Liver (tissue), 3 donors: ENCODE results near the gene ITGA11.

Experiments
- FOXA1 ChIP-seq: IDR thresholded peaks from 2 replicates; pipeline ENCODE4 v1.6.1; 2016; ENCODE audit warnings: antibody characterized with exemption
- RAD21 ChIP-seq, 2 donors: IDR thresholded peaks; 2 replicates each; pipeline ENCODE4 v1.6.1; 2016; ENCODE audit warnings: antibody characterized with exemption in 2 of 2, mild to moderate bottlenecking in 2 of 2
- REST ChIP-seq: IDR thresholded peaks from 2 replicates; pipeline ENCODE4 v1.6.1; 2016; ENCODE audit warnings: antibody characterized with exemption, mild to moderate bottlenecking
- RXRA ChIP-seq, 2 donors: IDR thresholded peaks; 2 replicates each; pipeline ENCODE4 v1.6.1; 2017 to 2018; ENCODE audit warnings: antibody characterized with exemption in 2 of 2, mild to moderate bottlenecking in 1 of 2
- TAF1 ChIP-seq: conservative IDR thresholded peaks from 2 replicates; pipeline ENCODE4 v1.6.1; 2016; ENCODE audit warnings: antibody characterized with exemption, mild to moderate bottlenecking
- YY1 ChIP-seq: IDR thresholded peaks from 2 replicates; pipeline ENCODE4 v1.6.1; 2016; ENCODE audit warnings: antibody characterized with exemption, mild to moderate bottlenecking
- TF ChIP-seq, protein P1 (sequence below): fragments of 150-350 bp; IDR thresholded peaks from 2 replicates; pipeline ENCODE4 v1.5.1; 2017; ENCODE audit warnings: improper control_type of control experiment, low read depth, low read length; ENCODE audit not compliant: missing input control
- TF ChIP-seq, protein P2 (sequence below): IDR thresholded peaks from 2 replicates; pipeline ENCODE4 v1.6.1; 2016; ENCODE audit warnings: antibody characterized with exemption
- donor health status: healthy.
- donor health status: healthy.

GRCh38 chr15:68411343-68411675 lies 20.7 kb downstream of the ITGA11 start:
- TF ChIP-seq, protein P1, sequence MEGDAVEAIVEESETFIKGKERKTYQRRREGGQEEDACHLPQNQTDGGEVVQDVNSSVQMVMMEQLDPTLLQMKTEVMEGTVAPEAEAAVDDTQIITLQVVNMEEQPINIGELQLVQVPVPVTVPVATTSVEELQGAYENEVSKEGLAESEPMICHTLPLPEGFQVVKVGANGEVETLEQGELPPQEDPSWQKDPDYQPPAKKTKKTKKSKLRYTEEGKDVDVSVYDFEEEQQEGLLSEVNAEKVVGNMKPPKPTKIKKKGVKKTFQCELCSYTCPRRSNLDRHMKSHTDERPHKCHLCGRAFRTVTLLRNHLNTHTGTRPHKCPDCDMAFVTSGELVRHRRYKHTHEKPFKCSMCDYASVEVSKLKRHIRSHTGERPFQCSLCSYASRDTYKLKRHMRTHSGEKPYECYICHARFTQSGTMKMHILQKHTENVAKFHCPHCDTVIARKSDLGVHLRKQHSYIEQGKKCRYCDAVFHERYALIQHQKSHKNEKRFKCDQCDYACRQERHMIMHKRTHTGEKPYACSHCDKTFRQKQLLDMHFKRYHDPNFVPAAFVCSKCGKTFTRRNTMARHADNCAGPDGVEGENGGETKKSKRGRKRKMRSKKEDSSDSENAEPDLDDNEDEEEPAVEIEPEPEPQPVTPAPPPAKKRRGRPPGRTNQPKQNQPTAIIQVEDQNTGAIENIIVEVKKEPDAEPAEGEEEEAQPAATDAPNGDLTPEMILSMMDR, result no peak
- TF ChIP-seq, protein P2, sequence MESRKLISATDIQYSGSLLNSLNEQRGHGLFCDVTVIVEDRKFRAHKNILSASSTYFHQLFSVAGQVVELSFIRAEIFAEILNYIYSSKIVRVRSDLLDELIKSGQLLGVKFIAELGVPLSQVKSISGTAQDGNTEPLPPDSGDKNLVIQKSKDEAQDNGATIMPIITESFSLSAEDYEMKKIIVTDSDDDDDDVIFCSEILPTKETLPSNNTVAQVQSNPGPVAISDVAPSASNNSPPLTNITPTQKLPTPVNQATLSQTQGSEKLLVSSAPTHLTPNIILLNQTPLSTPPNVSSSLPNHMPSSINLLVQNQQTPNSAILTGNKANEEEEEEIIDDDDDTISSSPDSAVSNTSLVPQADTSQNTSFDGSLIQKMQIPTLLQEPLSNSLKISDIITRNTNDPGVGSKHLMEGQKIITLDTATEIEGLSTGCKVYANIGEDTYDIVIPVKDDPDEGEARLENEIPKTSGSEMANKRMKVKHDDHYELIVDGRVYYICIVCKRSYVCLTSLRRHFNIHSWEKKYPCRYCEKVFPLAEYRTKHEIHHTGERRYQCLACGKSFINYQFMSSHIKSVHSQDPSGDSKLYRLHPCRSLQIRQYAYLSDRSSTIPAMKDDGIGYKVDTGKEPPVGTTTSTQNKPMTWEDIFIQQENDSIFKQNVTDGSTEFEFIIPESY, result no peak
- TF ChIP-seq RAD21 (IDR thresholded peaks at IDR 0.05), result no peak
- TF ChIP-seq FOXA1, result no peak
- no peak for TF ChIP-seq RXRA (IDR thresholded peaks at IDR 0.05)
- TF ChIP-seq TAF1, result no peak
- TF ChIP-seq YY1, result no peak
- no peak for TF ChIP-seq REST
